ENCODE data around the gene TAF13. TPM values are rescaled to one million over a fixed set of nuclear protein-coding genes. Genes with fewer than 3 reads are reported as not detected.
A peak's percentile ranks its signal among the peaks of the same experiment; 100 is the strongest.

The TAF13 gene
- total RNA-seq, 2 donors from 2014 or later = 39.2 to 48.6 TPM

GRCh38 chr1:109090196-109091077, 14.6 kb upstream of the TAF13 start, which contains the start of gene TMEM167B:
Gene TMEM167B, plus strand, starts transcription at chr1:109090764. Its CDS starts 109 bp downstream, at chr1:109090873.
- 18 to 26% methylated on average over 41 to 67 of the region's 67 CpGs for WGBS, 2 experiments (ENCODE audit: insufficient coverage in 1 of 2, insufficient read length in 1 of 2)
- Histone ChIP-seq H3K4me1 (ENCODE audit: control insufficient read depth, insufficient read depth, low read length) (no peaks in the 10 kb centered on the region), H3K9me3 (ENCODE audit: control insufficient read depth, low read length) (no peaks in the 10 kb centered on the region), H3K4me3 (ENCODE audit: low read length) (peak within 1 kb of the TSS; percentile 93), H3K36me3 (ENCODE audit: control insufficient read depth, insufficient read depth, low read length) (peaks cover 12% of the 10 kb centered on the region), H3K27me3 (ENCODE audit: control insufficient read depth, insufficient read depth, low read length, poor library complexity, severe bottlenecking) (no peaks in the 10 kb centered on the region), H3K27ac (ENCODE audit: low read depth, low read length) (peak within 1 kb of the TSS; percentile 59), H3K9ac (ENCODE audit: extremely low read depth, low read length, poor library complexity, severe bottlenecking) (peak within 1 kb of the TSS; percentile 76)
- no peaks in the 10 kb centered on the region for H3K27me3 Mint-ChIP-seq (ENCODE audit: insufficient read depth)
- H3K27ac Mint-ChIP-seq = peak within 1 kb of the TSS; percentile 95
- H3K4me1 Mint-ChIP-seq = peaks cover 9% of the 10 kb centered on the region
- H3K36me3 Mint-ChIP-seq (ENCODE audit: low read depth) = peaks cover 21% of the 10 kb centered on the region
- no peak for TF ChIP-seq CTCF (conservative IDR thresholded peaks at IDR 0.05)
- peak within 1 kb of the TSS; percentile 89 for H3K4me3 Mint-ChIP-seq
- peaks cover 13% of the 10 kb centered on the region for H3K9me3 Mint-ChIP-seq
- peak; percentile 98 for DNase-seq

GRCh38 chr1:109089242-109090015, 13.6 kb upstream of the TAF13 start:
- 89 to 91% methylated on average over 27 to 31 of the region's 31 CpGs for WGBS, 2 experiments (ENCODE audit: insufficient coverage in 1 of 2, insufficient read length in 1 of 2)
- Histone ChIP-seq H3K4me3 (ENCODE audit: low read length) (peak overlapping the region; percentile 93), H3K27ac (ENCODE audit: low read depth, low read length) (no peak overlapping the region), H3K9ac (ENCODE audit: extremely low read depth, low read length, poor library complexity, severe bottlenecking) (no peak overlapping the region), H3K27me3 (ENCODE audit: control insufficient read depth, insufficient read depth, low read length, poor library complexity, severe bottlenecking) (no peaks in the 10 kb centered on the region), H3K4me1 (ENCODE audit: control insufficient read depth, insufficient read depth, low read length) (no peaks in the 10 kb centered on the region), H3K9me3 (ENCODE audit: control insufficient read depth, low read length) (no peaks in the 10 kb centered on the region), H3K36me3 (ENCODE audit: control insufficient read depth, insufficient read depth, low read length) (peaks cover 4% of the 10 kb centered on the region)
- Mint-ChIP-seq H3K27me3 (ENCODE audit: insufficient read depth) (no peaks in the 10 kb centered on the region), H3K4me3 (peak overlapping the region; percentile 89), H3K27ac (no peak overlapping the region), H3K9me3 (peaks cover 13% of the 10 kb centered on the region), H3K4me1 (peaks cover 9% of the 10 kb centered on the region), H3K36me3 (ENCODE audit: low read depth) (peaks cover 14% of the 10 kb centered on the region)
- DNase-seq = peak; percentile 95
- peak; percentile 83 for TF ChIP-seq CTCF (conservative IDR thresholded peaks at IDR 0.05)

GRCh38 chr1:109084563-109085517, 9.0 kb upstream of the TAF13 start:
- H3K27ac ChIP-seq (ENCODE audit: low read depth, low read length) = peak overlapping the region; percentile 96

More at GRCh38 chr1:109084563-109085517, 9.0 kb upstream of the TAF13 start:
- Histone ChIP-seq H3K4me3 (ENCODE audit: low read length) (no peak overlapping the region), H3K4me1 (ENCODE audit: control insufficient read depth, insufficient read depth, low read length) (no peaks in the 10 kb centered on the region), H3K9ac (ENCODE audit: extremely low read depth, low read length, poor library complexity, severe bottlenecking) (no peak overlapping the region), H3K36me3 (ENCODE audit: control insufficient read depth, insufficient read depth, low read length) (no peaks in the 10 kb centered on the region), H3K27me3 (ENCODE audit: control insufficient read depth, insufficient read depth, low read length, poor library complexity, severe bottlenecking) (no peaks in the 10 kb centered on the region), H3K9me3 (ENCODE audit: control insufficient read depth, low read length) (no peaks in the 10 kb centered on the region)
- peaks cover 3% of the 10 kb centered on the region for H3K36me3 Mint-ChIP-seq (ENCODE audit: low read depth)
- DNase-seq = no peak
- WGBS, 2 experiments (ENCODE audit: insufficient coverage in 1 of 2, insufficient read length in 1 of 2) = 87 to 94% methylated on average over 8 to 13 of the region's 13 CpGs
- H3K4me1 Mint-ChIP-seq = peaks cover 8% of the 10 kb centered on the region
- H3K4me3 Mint-ChIP-seq = no peak overlapping the region
- no peak for TF ChIP-seq CTCF (conservative IDR thresholded peaks at IDR 0.05)
- peaks cover 6% of the 10 kb centered on the region for H3K9me3 Mint-ChIP-seq
- no peak overlapping the region for H3K27ac Mint-ChIP-seq
- H3K27me3 Mint-ChIP-seq (ENCODE audit: insufficient read depth) = no peaks in the 10 kb centered on the region

Data from endodermal cell (in vitro differentiated cells).